ENCODE data around the gene TSFM.

DNA sequence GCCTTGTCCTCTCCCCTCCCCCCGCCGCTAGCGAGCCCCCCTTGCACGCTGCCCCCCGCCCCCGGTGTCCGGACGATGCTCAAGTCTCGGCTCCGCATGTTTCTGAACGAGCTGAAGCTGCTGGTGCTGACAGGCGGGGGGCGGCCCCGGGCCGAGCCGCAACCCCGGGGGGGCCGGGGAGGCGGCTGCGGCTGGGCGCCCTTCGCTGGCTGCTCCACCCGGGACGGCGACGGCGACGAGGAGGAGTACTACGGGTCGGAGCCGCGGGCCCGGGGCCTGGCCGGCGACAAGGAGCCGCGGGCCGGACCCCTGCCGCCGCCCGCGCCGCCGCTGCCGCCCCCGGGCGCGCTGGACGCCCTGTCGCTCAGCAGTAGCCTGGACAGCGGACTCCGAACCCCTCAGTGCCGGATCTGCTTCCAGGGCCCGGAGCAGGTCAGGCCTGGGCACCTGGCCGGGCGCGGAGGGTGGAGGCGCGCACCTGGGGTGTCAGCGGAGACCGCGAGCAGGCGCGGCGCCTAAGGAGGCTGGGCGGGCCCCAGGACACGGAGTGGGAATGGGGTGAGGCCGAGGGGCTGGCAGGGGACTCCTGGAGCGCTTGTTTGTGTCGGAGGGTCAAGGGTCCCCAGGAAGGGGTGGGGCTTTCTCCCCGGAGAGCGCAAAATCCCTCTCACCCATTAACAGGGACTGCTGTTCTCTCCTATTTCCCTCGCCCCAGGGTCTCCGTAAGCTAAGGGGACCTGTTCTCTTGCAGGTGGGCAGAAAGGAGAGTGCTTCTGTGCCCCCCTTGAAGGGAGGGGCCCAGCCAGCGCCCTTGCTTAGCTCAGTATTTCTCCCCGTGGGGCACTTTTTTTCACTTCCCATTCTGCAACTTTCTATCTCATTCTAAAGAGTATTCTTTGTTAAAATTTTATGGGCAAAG, 26.9 kb upstream of the TSFM start:
- TF ChIP-seq CTCF (IDR thresholded peaks at IDR 0.05) (no peak), POLR2AphosphoS5 (IDR thresholded peaks at IDR 0.05) (peak in 2 of 3 donors; percentile 24 to 39)
